CD4-positive, alpha-beta T cell treated with Interleukin-6 for 4 hours (primary cell): ENCODE measurements around the gene CPXM2.

Source experiments
- DNase-seq: peaks from one replicate; pipeline ENCODE4 v3.0.0-alpha.2; 2020; ENCODE audit warnings: mixed read lengths

Gene CPXM2

GRCh38 chr10:123891144-123892071, at the start of gene CPXM2:
Gene CPXM2 (minus strand): TSS chr10:123891807. CDS start chr10:123891659, 148 bp downstream.
- DNase-seq = no peak

- DNase-seq = no peak
These were observed 48.0 kb upstream of the CPXM2 start for GRCh38 chr10:123939591-123939990.

- DNase-seq = no peak
These were observed 47.3 kb upstream of the CPXM2 start for GRCh38 chr10:123938890-123939289.

GRCh38 chr10:123936426-123936825, 44.8 kb upstream of the CPXM2 start:
- no peak for DNase-seq

GRCh38 chr10:123935680-123936079, 44.1 kb upstream of the CPXM2 start:
- no peak for DNase-seq

GRCh38 chr10:123934846-123935245, 43.2 kb upstream of the CPXM2 start:
- no peak for DNase-seq

GRCh38 chr10:123930340-123931001, 38.9 kb upstream of the CPXM2 start:
- no peak for DNase-seq

- no peak for DNase-seq
These were observed 38.2 kb upstream of the CPXM2 start for GRCh38 chr10:123929791-123930190.

- no peak for DNase-seq
These were observed 36.8 kb upstream of the CPXM2 start for GRCh38 chr10:123928427-123928826.

- no peak for DNase-seq
These were observed 35.0 kb upstream of the CPXM2 start for GRCh38 chr10:123926401-123927264.

GRCh38 chr10:123922126-123922525, 30.5 kb upstream of the CPXM2 start:
- no peak for DNase-seq

- no peak for DNase-seq
These were observed 25.2 kb upstream of the CPXM2 start for GRCh38 chr10:123916775-123917174.

GRCh38 chr10:123913688-123914268, 22.2 kb upstream of the CPXM2 start:
- DNase-seq = no peak

GRCh38 chr10:123912871-123913270, 21.3 kb upstream of the CPXM2 start:
- no peak for DNase-seq

GRCh38 chr10:123912466-123912865, 20.9 kb upstream of the CPXM2 start:
- no peak for DNase-seq

GRCh38 chr10:123911866-123912265, 20.3 kb upstream of the CPXM2 start:
- no peak for DNase-seq

- DNase-seq = no peak
These were observed 18.3 kb upstream of the CPXM2 start for GRCh38 chr10:123909866-123910265.

GRCh38 chr10:123909426-123909825, 17.8 kb upstream of the CPXM2 start:
- DNase-seq = no peak

- no peak for DNase-seq
These were observed 16.8 kb upstream of the CPXM2 start for GRCh38 chr10:123908379-123908778.

GRCh38 chr10:123906884-123907652, 15.5 kb upstream of the CPXM2 start:
- DNase-seq = no peak

GRCh38 chr10:123906296-123906695, 14.7 kb upstream of the CPXM2 start:
- DNase-seq = no peak

- DNase-seq = no peak
These were observed 13.3 kb upstream of the CPXM2 start for GRCh38 chr10:123904834-123905409.
